Measurements from ENCODE around the gene PCDHGB3.
"Not testable (repeated sequence)": the region's sequence is repeated elsewhere in the genome, so short reads cannot be mapped to it uniquely, and the experiment has no call there.

- TF ChIP-seq, protein P1, sequence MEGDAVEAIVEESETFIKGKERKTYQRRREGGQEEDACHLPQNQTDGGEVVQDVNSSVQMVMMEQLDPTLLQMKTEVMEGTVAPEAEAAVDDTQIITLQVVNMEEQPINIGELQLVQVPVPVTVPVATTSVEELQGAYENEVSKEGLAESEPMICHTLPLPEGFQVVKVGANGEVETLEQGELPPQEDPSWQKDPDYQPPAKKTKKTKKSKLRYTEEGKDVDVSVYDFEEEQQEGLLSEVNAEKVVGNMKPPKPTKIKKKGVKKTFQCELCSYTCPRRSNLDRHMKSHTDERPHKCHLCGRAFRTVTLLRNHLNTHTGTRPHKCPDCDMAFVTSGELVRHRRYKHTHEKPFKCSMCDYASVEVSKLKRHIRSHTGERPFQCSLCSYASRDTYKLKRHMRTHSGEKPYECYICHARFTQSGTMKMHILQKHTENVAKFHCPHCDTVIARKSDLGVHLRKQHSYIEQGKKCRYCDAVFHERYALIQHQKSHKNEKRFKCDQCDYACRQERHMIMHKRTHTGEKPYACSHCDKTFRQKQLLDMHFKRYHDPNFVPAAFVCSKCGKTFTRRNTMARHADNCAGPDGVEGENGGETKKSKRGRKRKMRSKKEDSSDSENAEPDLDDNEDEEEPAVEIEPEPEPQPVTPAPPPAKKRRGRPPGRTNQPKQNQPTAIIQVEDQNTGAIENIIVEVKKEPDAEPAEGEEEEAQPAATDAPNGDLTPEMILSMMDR (IDR thresholded peaks at IDR 0.05): not testable (repeated sequence)
- TF ChIP-seq POLR2A (IDR thresholded peaks at IDR 0.05): not testable (repeated sequence)
Observed at GRCh38 chr5:141375444-141376155, 5.6 kb downstream of the PCDHGB3 start.

All from thyroid gland (tissue), 4 donors.